Mesenchymal stem cell (in vitro differentiated cells and primary cell): ENCODE measurements around the gene TEX10.
"Not testable (repeated sequence)": the region's sequence is repeated elsewhere in the genome, so short reads cannot be mapped to it uniquely, and the experiment has no call there.

Experiments
- DNase-seq: peaks from one replicate; pipeline ENCODE4 v3.0.0-alpha.2; 2013
- H2AFZ ChIP-seq: one replicate; pipeline ENCODE4 v1.6.1; 2013; ENCODE audit warnings: low read depth, mild to moderate bottlenecking, control low read depth, inconsistent platforms, low read length, moderate library complexity
- H2AK5ac ChIP-seq: 2 replicates; pipeline ENCODE4 v1.6.1; 2013; ENCODE audit warnings: low read length, moderate library complexity, mild to moderate bottlenecking, inconsistent platforms; ENCODE audit not compliant: severe bottlenecking
- H2BK120ac ChIP-seq: one replicate; pipeline ENCODE4 v1.6.1; 2013; ENCODE audit warnings: low read depth, mild to moderate bottlenecking, inconsistent platforms, low read length, moderate library complexity
- H2BK12ac ChIP-seq, 2 experiments: one replicate each; pipeline ENCODE4 v1.6.1; 2013; ENCODE audit warnings: inconsistent platforms in 2 of 2, low read length in 2 of 2, mild to moderate bottlenecking in 2 of 2, moderate library complexity in 2 of 2, control low read depth in 1 of 2
- H2BK15ac ChIP-seq: one replicate; pipeline ENCODE4 v1.6.1; 2013; ENCODE audit warnings: mild to moderate bottlenecking, low read depth, inconsistent platforms; ENCODE audit not compliant: poor library complexity, severe bottlenecking
- H2BK5ac ChIP-seq: 2 replicates; pipeline ENCODE4 v1.6.1; 2013; ENCODE audit warnings: low read depth, mild to moderate bottlenecking, low read length, control low read depth, inconsistent platforms; ENCODE audit not compliant: poor library complexity, severe bottlenecking
- H3K14ac ChIP-seq, 2 experiments: one replicate each; pipeline ENCODE4 v1.6.1; 2013; ENCODE audit warnings: inconsistent platforms in 2 of 2, low read length in 2 of 2, control low read depth in 1 of 2, mild to moderate bottlenecking in 1 of 2, moderate library complexity in 1 of 2
- H3K18ac ChIP-seq, 2 experiments: one replicate each; pipeline ENCODE4 v1.6.1; 2013; ENCODE audit warnings: inconsistent platforms in 2 of 2, low read length in 2 of 2, control low read depth in 1 of 2, low read depth in 1 of 2, mild to moderate bottlenecking in 1 of 2
- H3K23ac ChIP-seq, 2 experiments: one replicate each; pipeline ENCODE4 v1.6.1; 2013; ENCODE audit warnings: inconsistent platforms in 2 of 2, low read length in 2 of 2, mild to moderate bottlenecking in 2 of 2, moderate library complexity in 2 of 2, control low read depth in 1 of 2
- H3K27ac ChIP-seq: 2 replicates; pipeline ENCODE4 v1.5.1; 2013; ENCODE audit warnings: mild to moderate bottlenecking, moderate library complexity, low read length, control low read depth, inconsistent platforms; ENCODE audit not compliant: poor library complexity, severe bottlenecking
- H3K27me3 ChIP-seq, 2 experiments: 2 replicates each; pipeline versions ENCODE4 v1.6.1 to v1.7.0; 2013; ENCODE audit warnings: low read length in 2 of 2, mild to moderate bottlenecking in 2 of 2, moderate library complexity in 2 of 2, control low read depth in 1 of 2, inconsistent platforms in 1 of 2; ENCODE audit not compliant: control insufficient read depth in 1 of 2, insufficient read depth in 1 of 2
- H3K36me3 ChIP-seq, 2 experiments: 2 replicates each; pipeline versions ENCODE4 v1.6.1 to v1.7.0; 2013; ENCODE audit warnings: low read length in 2 of 2, control low read depth in 1 of 2, inconsistent platforms in 1 of 2, low read depth in 1 of 2, mild to moderate bottlenecking in 1 of 2; ENCODE audit not compliant: insufficient read depth in 2 of 2, control insufficient read depth in 1 of 2
- H3K4ac ChIP-seq, 2 experiments: one replicate each; pipeline ENCODE4 v1.6.1; 2013; ENCODE audit warnings: inconsistent platforms in 2 of 2, low read length in 2 of 2, mild to moderate bottlenecking in 2 of 2, moderate library complexity in 2 of 2, control low read depth in 1 of 2, low read depth in 1 of 2
- H3K4me1 ChIP-seq: 2 replicates; pipeline ENCODE4 v1.6.1; 2013; ENCODE audit warnings: low read depth, low read length, control low read depth; ENCODE audit not compliant: control insufficient read depth, insufficient read depth
- H3K4me2 ChIP-seq: 2 replicates; pipeline ENCODE4 v1.6.1; 2013; ENCODE audit warnings: low read length, mild to moderate bottlenecking, inconsistent platforms; ENCODE audit not compliant: poor library complexity, severe bottlenecking
- H3K4me3 ChIP-seq, 2 experiments: 2 replicates each; pipeline versions ENCODE4 v1.5.1 to v1.7.0; 2013; ENCODE audit warnings: low read length in 2 of 2, mild to moderate bottlenecking in 2 of 2, control low read depth in 1 of 2, low read depth in 1 of 2; ENCODE audit not compliant: insufficient read depth in 1 of 2
- H3K79me1 ChIP-seq: replicated peaks from 2 replicates; pipeline ENCODE4 v1.6.1; 2013; ENCODE audit warnings: mild to moderate bottlenecking, control low read depth, low read length, inconsistent platforms; ENCODE audit not compliant: poor library complexity, severe bottlenecking
- H3K9ac ChIP-seq: 2 replicates; pipeline ENCODE4 v1.7.0; 2013; ENCODE audit warnings: mild to moderate bottlenecking, low read length, moderate library complexity
- H3K9me3 ChIP-seq: 2 replicates; pipeline ENCODE4 v1.7.0; 2013; ENCODE audit warnings: mild to moderate bottlenecking, low read length; ENCODE audit not compliant: control insufficient read depth
- H4K8ac ChIP-seq: one replicate; pipeline ENCODE4 v1.6.1; 2013; ENCODE audit warnings: inconsistent platforms, mild to moderate bottlenecking, low read length, moderate library complexity
- H4K91ac ChIP-seq: one replicate; pipeline ENCODE4 v1.6.1; 2013; ENCODE audit warnings: mild to moderate bottlenecking, low read length, inconsistent platforms
- WGBS: methylation state at CpG from one replicate; pipeline ENCODE4 v1.1.7; 2013; ENCODE audit warnings: mixed read lengths; 5-methylcytosine and 5-hydroxymethylcytosine counted together

Gene TEX10

DNA sequence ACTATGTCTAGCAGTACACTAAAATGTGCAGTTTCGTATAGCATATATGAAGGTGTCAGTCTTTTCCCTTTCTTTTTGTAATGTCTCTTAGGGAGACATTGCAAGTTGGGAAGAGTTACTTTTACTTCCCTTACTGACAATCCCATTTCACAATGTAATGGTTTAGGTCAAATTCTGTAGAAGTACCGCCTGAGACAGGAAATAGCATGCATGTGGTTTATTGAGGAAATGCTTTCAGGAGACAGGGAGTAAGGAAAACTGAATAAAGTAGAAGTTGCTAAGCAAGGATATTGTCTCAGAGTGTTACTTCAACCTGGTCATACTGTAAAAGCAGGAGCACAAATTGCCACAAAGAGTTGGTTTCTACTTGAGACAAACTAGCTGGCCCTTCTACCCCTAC lies 42.1 kb upstream of the TEX10 start:
- H3K4me3 ChIP-seq = no peak overlapping the region
- H3K9ac ChIP-seq = no peak overlapping the region
- no peak overlapping the region for H2BK12ac ChIP-seq
- no peaks in the 10 kb centered on the region for H3K79me1 ChIP-seq
- H2BK120ac ChIP-seq = no peak overlapping the region
- H3K36me3 ChIP-seq = no peaks in the 10 kb centered on the region
- H3K4ac ChIP-seq = peak overlapping the region in 1 of 2 experiments; percentile 40
- peak overlapping the region; percentile 39 for H4K91ac ChIP-seq
- no peak overlapping the region for H2AK5ac ChIP-seq
- no peak overlapping the region for H2BK15ac ChIP-seq
- H3K4me2 ChIP-seq = no peak overlapping the region
- H3K27ac ChIP-seq = no peak overlapping the region
- no peaks in the 10 kb centered on the region for H3K9me3 ChIP-seq
- no peak overlapping the region for H3K23ac ChIP-seq
- DNase-seq = peak; percentile 49
- H3K27me3 ChIP-seq = no peaks in the 10 kb centered on the region
- no peak overlapping the region for H2AFZ ChIP-seq
- H3K14ac ChIP-seq = no peak overlapping the region
- H3K4me1 ChIP-seq = no peaks in the 10 kb centered on the region
- H4K8ac ChIP-seq = peak overlapping the region; percentile 60
- H3K18ac ChIP-seq = peak overlapping the region in 1 of 2 experiments; percentile 84
- no peak overlapping the region for H2BK5ac ChIP-seq
- WGBS = 33% methylated on average over 1 of the region's 2 CpGs

DNA sequence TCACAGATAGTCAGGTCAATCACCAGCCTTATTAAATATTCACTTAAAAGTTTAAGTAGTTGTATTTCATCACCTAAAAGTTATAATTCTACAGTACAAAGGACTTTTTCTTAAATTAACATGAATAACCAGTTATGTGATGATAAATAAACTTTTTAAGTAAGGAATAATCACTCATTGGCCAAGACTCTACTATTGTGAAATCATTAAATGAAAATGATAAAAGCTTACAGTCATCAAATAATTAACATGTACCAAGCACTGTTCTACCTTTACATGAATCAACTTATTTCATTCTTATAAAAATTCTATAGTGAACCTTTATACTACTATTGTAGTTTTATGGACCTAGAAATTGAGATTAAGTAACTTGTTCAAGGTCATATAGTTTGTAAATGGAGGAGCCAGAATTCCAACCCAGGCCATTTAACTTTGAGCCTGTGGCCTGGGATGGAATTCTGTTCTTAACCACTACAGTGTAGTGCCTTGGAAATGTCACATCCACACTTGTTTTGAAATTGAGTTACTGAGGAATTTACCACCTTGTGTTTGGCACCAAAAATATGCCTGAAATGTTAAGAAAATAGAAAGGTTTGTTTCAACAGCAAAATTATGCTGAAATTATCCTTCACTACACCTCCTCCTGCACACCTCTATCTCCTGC lies 41.4 kb upstream of the TEX10 start:
- H2BK5ac ChIP-seq = no peak overlapping the region
- H3K9me3 ChIP-seq = no peaks in the 10 kb centered on the region

DNA sequence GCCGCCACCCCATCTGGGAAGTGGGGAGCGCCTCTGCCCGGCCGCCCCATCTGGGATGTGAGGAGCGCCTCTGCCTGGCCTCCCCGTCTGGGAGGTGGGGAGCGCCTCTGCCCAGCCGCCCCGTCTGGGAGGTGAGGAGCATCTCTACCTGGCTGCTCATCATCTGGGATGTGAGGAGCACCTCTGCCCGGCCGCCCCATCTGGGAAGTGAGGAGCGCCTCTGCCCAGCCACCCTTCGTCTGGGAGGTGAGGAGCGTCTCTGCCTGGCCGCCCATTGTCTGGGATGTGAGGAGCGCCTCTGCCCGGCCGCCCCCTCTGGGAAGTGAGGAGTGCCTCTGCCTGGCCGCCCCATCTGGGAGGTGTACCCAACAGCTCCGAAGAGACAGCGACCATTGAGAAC lies 40.2 kb upstream of the TEX10 start:
- H2AFZ ChIP-seq, DNase-seq, H3K79me1 ChIP-seq, H3K18ac ChIP-seq, H3K4me2 ChIP-seq, H2AK5ac ChIP-seq, H3K4ac ChIP-seq, H3K27me3 ChIP-seq, H3K4me1 ChIP-seq, H3K27ac ChIP-seq, H4K8ac ChIP-seq, H2BK5ac ChIP-seq, H3K9me3 ChIP-seq, H4K91ac ChIP-seq, H2BK15ac ChIP-seq, H2BK12ac ChIP-seq, H3K23ac ChIP-seq, H3K36me3 ChIP-seq, H3K14ac ChIP-seq, H3K4me3 ChIP-seq, H3K9ac ChIP-seq, H2BK120ac ChIP-seq: not testable (repeated sequence)
- WGBS = 97% methylated on average over 21 of the region's 21 CpGs

More for the DNA sequence above, 41.4 kb upstream of the TEX10 start:
- H3K27me3 ChIP-seq = no peaks in the 10 kb centered on the region
- H3K14ac ChIP-seq = no peak overlapping the region
- no peak overlapping the region for H3K4ac ChIP-seq
- H2BK12ac ChIP-seq = no peak overlapping the region
- DNase-seq = peak; percentile 5
- H2BK15ac ChIP-seq = no peak overlapping the region
- H3K23ac ChIP-seq = no peak overlapping the region
- peak overlapping the region in 1 of 2 experiments; percentile 84 for H3K18ac ChIP-seq
- H4K91ac ChIP-seq = no peak overlapping the region
- H3K4me2 ChIP-seq = no peak overlapping the region
- no peaks in the 10 kb centered on the region for H3K36me3 ChIP-seq
- no peak overlapping the region for H3K27ac ChIP-seq
- no peak overlapping the region for H3K9ac ChIP-seq
- H3K4me3 ChIP-seq = no peak overlapping the region
- no peaks in the 10 kb centered on the region for H3K79me1 ChIP-seq
- no peak overlapping the region for H4K8ac ChIP-seq
- H2BK120ac ChIP-seq = no peak overlapping the region
- H2AK5ac ChIP-seq = no peak overlapping the region
- no peaks in the 10 kb centered on the region for H3K4me1 ChIP-seq
- no peak overlapping the region for H2AFZ ChIP-seq

DNA sequence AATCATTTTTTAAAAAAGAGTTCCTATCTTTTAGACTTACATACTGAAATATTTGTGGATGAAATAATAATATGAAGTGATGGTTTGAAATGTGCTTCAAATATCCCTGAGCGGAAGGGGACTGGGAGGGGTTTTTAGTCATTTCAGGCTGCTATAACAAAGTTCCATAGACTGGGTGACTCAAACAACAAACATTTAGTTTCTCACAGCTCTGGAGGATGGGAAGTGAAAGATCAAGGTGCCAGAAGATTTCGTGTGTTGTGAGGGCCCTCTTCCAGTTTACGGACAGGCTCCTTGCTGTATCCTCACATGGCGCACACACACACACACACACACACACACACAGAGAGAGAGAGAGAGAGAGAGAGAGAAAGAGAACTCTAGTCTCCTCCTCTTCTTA lies 27.1 kb upstream of the TEX10 start:
- Histone ChIP-seq H4K8ac (peak overlapping the region; percentile 27), H3K4ac (no peak overlapping the region), H2AK5ac (no peak overlapping the region), H2BK5ac (peak overlapping the region; percentile 94), H3K27me3 (no peaks in the 10 kb centered on the region), H2BK120ac (peak overlapping the region; percentile 61), H3K18ac (peak overlapping the region; percentile 46 to 86), H2BK15ac (no peak overlapping the region), H3K4me3 (no peak overlapping the region), H3K79me1 (no peaks in the 10 kb centered on the region), H2AFZ (peak overlapping the region; percentile 51), H3K9me3 (peaks cover 10% of the 10 kb centered on the region), H4K91ac (no peak overlapping the region), H3K4me1 (peaks cover 4% of the 10 kb centered on the region), H3K4me2 (no peak overlapping the region), H2BK12ac (peak overlapping the region in 1 of 2 experiments; percentile 42), H3K23ac (no peak overlapping the region), H3K27ac (peak overlapping the region; percentile 98), H3K9ac (peak overlapping the region; percentile 29), H3K14ac (no peak overlapping the region), H3K36me3 (no peaks in the 10 kb centered on the region)
- 33% methylated on average over 1 of the region's 4 CpGs for WGBS
- peak; percentile 85 for DNase-seq
